HG03432 (cell line): ENCODE results near the gene ZNF445.
A peak's percentile ranks its signal among the peaks of the same experiment; 100 is the strongest.
"Not testable (repeated sequence)": the region's sequence is repeated elsewhere in the genome, so short reads cannot be mapped to it uniquely, and the experiment has no call there.

Source experiments
- ATAC-seq: cut with Tn5 transposase; IDR thresholded peaks from one replicate; pipeline ENCODE4 v1.9.1; 2021; ENCODE audit warnings: mild to moderate bottlenecking, moderate library complexity; ENCODE audit not compliant: unreplicated experiment

Gene ZNF445

GRCh38 chr3:44477312-44478030 is at the start of gene ZNF445:
TSS of gene ZNF445 (minus strand) at chr3:44477670. CDS start at chr3:44455549, 22,121 bp downstream.
- peak; percentile 91 for ATAC-seq

- no peak for ATAC-seq
Measured at GRCh38 chr3:44525060-44525459, 47.6 kb upstream of the ZNF445 start.

- ATAC-seq: no peak
Measured at GRCh38 chr3:44522494-44522933, 45.0 kb upstream of the ZNF445 start.

GRCh38 chr3:44521721-44522120 is 44.3 kb upstream of the ZNF445 start:
- no peak for ATAC-seq

GRCh38 chr3:44518782-44519156 is 41.3 kb upstream of the ZNF445 start:
- ATAC-seq: no peak

GRCh38 chr3:44516230-44516629 is 38.8 kb upstream of the ZNF445 start:
- ATAC-seq: no peak

- ATAC-seq: no peak
Measured at GRCh38 chr3:44513513-44513912, 36.0 kb upstream of the ZNF445 start.

- ATAC-seq: no peak
Measured at GRCh38 chr3:44511238-44511566, 33.7 kb upstream of the ZNF445 start.

GRCh38 chr3:44510000-44510368 is 32.5 kb upstream of the ZNF445 start:
- ATAC-seq: peak; percentile 47

- ATAC-seq: peak; percentile 3
Measured at GRCh38 chr3:44509393-44509921, 32.0 kb upstream of the ZNF445 start.

GRCh38 chr3:44506961-44507360 is 29.5 kb upstream of the ZNF445 start:
- ATAC-seq: no peak

- ATAC-seq: no peak
Measured at GRCh38 chr3:44506556-44506955, 29.1 kb upstream of the ZNF445 start.

GRCh38 chr3:44504566-44504965 is 27.1 kb upstream of the ZNF445 start:
- ATAC-seq: no peak

- not testable (repeated sequence) for ATAC-seq
Measured at GRCh38 chr3:44503178-44503577, 25.7 kb upstream of the ZNF445 start.

- ATAC-seq: no peak
Measured at GRCh38 chr3:44501971-44502370, 24.5 kb upstream of the ZNF445 start.

GRCh38 chr3:44499899-44500168 is 22.4 kb upstream of the ZNF445 start:
- ATAC-seq: not testable (repeated sequence)

GRCh38 chr3:44499149-44499898 is 21.9 kb upstream of the ZNF445 start:
- ATAC-seq: no peak

GRCh38 chr3:44495636-44496415 is 18.4 kb upstream of the ZNF445 start:
- no peak for ATAC-seq

- no peak for ATAC-seq
Measured at GRCh38 chr3:44492496-44492895, 15.0 kb upstream of the ZNF445 start.

GRCh38 chr3:44482721-44483120 is 5.3 kb upstream of the ZNF445 start:
- ATAC-seq: no peak

GRCh38 chr3:44478606-44479094 is 1.2 kb upstream of the ZNF445 start:
- no peak for ATAC-seq
